Astrocyte (in vitro differentiated cells and primary cell): ENCODE measurements around the gene LEFTY1. TPM values are rescaled to one million over a fixed set of nuclear protein-coding genes. Genes with fewer than 3 reads are reported as not detected.
A peak's percentile ranks its signal among the peaks of the same experiment; 100 is the strongest.

Experiments
- DNase-seq: peaks from one replicate; pipeline ENCODE4 v3.0.0-alpha.2; 2010; ENCODE audit warnings: low read depth
- FAIRE-seq: peaks from 2 replicates; lab custom pipeline; 2011; peaks lifted over from hg19 to GRCh38; lab: Jason Lieb, UNC
- H2AFZ ChIP-seq: 2 replicates; pipeline ENCODE4 v1.6.0; 2012; ENCODE audit warnings: low read depth, low read length, inconsistent platforms
- H3K27ac ChIP-seq: 2 replicates; pipeline ENCODE4 v1.5.1; 2011; ENCODE audit warnings: low read depth, low read length, inconsistent platforms
- H3K27me3 ChIP-seq: 2 replicates; pipeline ENCODE4 v1.6.0; 2011; ENCODE audit warnings: low read length, inconsistent platforms; ENCODE audit not compliant: insufficient read depth
- H3K36me3 ChIP-seq: 2 replicates; pipeline ENCODE4 v1.5.1; 2011; ENCODE audit warnings: low read length, inconsistent platforms; ENCODE audit not compliant: insufficient read depth
- H3K4me1 ChIP-seq: 2 replicates; pipeline ENCODE4 v1.5.1; 2011; ENCODE audit warnings: low read length, inconsistent platforms; ENCODE audit not compliant: insufficient read depth
- H3K4me2 ChIP-seq: 2 replicates; pipeline ENCODE4 v1.6.0; 2012; ENCODE audit warnings: low read length, inconsistent platforms
- H3K4me3 ChIP-seq: 2 replicates; pipeline ENCODE4 v1.5.1; 2011; ENCODE audit warnings: low read depth, mild to moderate bottlenecking, low read length, inconsistent platforms; ENCODE audit not compliant: insufficient read depth
- H3K79me2 ChIP-seq: 2 replicates; pipeline ENCODE4 v1.6.0; 2012; ENCODE audit warnings: mild to moderate bottlenecking, low read length, inconsistent platforms; ENCODE audit not compliant: insufficient read depth
- H3K9ac ChIP-seq: 2 replicates; pipeline ENCODE4 v1.6.0; 2012; ENCODE audit warnings: mild to moderate bottlenecking, low read length, inconsistent platforms
- H3K9me3 ChIP-seq: 2 replicates; pipeline ENCODE4 v1.5.1; 2012; ENCODE audit warnings: low read depth, mild to moderate bottlenecking, low read length, inconsistent platforms; ENCODE audit not compliant: insufficient read depth
- H4K20me1 ChIP-seq: 2 replicates; pipeline ENCODE4 v1.6.0; 2012; ENCODE audit warnings: low read length, inconsistent platforms; ENCODE audit not compliant: insufficient read depth
- H3K27ac Mint-ChIP-seq: one replicate; pipeline ENCODE4 v1.8.0; 2021; ENCODE audit warnings: mild to moderate bottlenecking, mixed read lengths; ENCODE audit not compliant: unreplicated experiment
- H3K27me3 Mint-ChIP-seq: one replicate; pipeline ENCODE4 v1.8.0; 2021; ENCODE audit warnings: low read depth, mixed read lengths; ENCODE audit not compliant: unreplicated experiment
- H3K36me3 Mint-ChIP-seq: one replicate; pipeline ENCODE4 v1.8.0; 2021; ENCODE audit warnings: low read depth, mixed read lengths; ENCODE audit not compliant: unreplicated experiment
- H3K4me1 Mint-ChIP-seq: one replicate; pipeline ENCODE4 v1.8.0; 2021; ENCODE audit warnings: low read depth, mixed read lengths; ENCODE audit not compliant: unreplicated experiment
- H3K4me3 Mint-ChIP-seq: one replicate; pipeline ENCODE4 v1.8.0; 2021; ENCODE audit warnings: mild to moderate bottlenecking, moderate library complexity, mixed read lengths; ENCODE audit not compliant: unreplicated experiment
- H3K9me3 Mint-ChIP-seq: one replicate; pipeline ENCODE4 v1.8.0; 2021; ENCODE audit warnings: mild to moderate bottlenecking, mixed read lengths; ENCODE audit not compliant: unreplicated experiment
- CTCF ChIP-seq: IDR thresholded peaks from 2 replicates; pipeline ENCODE4 v1.5.1; 2011; ENCODE audit warnings: low read depth, mild to moderate bottlenecking, inconsistent platforms, low read length, moderate library complexity; ENCODE audit not compliant: insufficient read depth
- EZH2 ChIP-seq: IDR thresholded peaks from 2 replicates; pipeline ENCODE4 v1.6.1; 2012; ENCODE audit warnings: mild to moderate bottlenecking, low read length, inconsistent platforms; ENCODE audit not compliant: insufficient read depth
- total RNA-seq: library from RNA; stranded (reverse); gene quantifications from 2 replicates; pipeline ENCODE4 v1.2.1, GENCODE V29; 2021

Gene LEFTY1
- total RNA-seq, 1 donor from 2014 or later: 4.2 TPM

GRCh38 chr1:225881959-225882693 lies 6.8 kb downstream of the LEFTY1 start, which contains the start of gene TMEM63A:
TSS of gene TMEM63A (minus strand) at chr1:225882380. CDS start at chr1:225877580, 4,800 bp downstream.
- Histone ChIP-seq H3K27ac (peak within 1 kb of the TSS; percentile 48), H3K27me3 (no peaks in the 10 kb centered on the region), H3K79me2 (no peaks in the 10 kb centered on the region), H3K36me3 (no peaks in the 10 kb centered on the region), H3K4me1 (peaks cover 9% of the 10 kb centered on the region), H4K20me1 (peaks cover 38% of the 10 kb centered on the region), H2AFZ (peak within 1 kb of the TSS; percentile 98), H3K4me3 (peak within 1 kb of the TSS; percentile 92), H3K9ac (peak within 1 kb of the TSS; percentile 80), H3K9me3 (no peaks in the 10 kb centered on the region), H3K4me2 (peak within 1 kb of the TSS; percentile 93)
- Mint-ChIP-seq H3K4me1 (peaks cover 7% of the 10 kb centered on the region), H3K36me3 (peaks cover 4% of the 10 kb centered on the region), H3K4me3 (peak within 1 kb of the TSS; percentile 89), H3K27me3 (peaks cover 10% of the 10 kb centered on the region), H3K9me3 (no peaks in the 10 kb centered on the region), H3K27ac (peak within 1 kb of the TSS; percentile 66)
- FAIRE-seq (no peak), DNase-seq (peak; percentile 58)
- no peak for TF ChIP-seq CTCF
- TF ChIP-seq EZH2: no peak

DNA sequence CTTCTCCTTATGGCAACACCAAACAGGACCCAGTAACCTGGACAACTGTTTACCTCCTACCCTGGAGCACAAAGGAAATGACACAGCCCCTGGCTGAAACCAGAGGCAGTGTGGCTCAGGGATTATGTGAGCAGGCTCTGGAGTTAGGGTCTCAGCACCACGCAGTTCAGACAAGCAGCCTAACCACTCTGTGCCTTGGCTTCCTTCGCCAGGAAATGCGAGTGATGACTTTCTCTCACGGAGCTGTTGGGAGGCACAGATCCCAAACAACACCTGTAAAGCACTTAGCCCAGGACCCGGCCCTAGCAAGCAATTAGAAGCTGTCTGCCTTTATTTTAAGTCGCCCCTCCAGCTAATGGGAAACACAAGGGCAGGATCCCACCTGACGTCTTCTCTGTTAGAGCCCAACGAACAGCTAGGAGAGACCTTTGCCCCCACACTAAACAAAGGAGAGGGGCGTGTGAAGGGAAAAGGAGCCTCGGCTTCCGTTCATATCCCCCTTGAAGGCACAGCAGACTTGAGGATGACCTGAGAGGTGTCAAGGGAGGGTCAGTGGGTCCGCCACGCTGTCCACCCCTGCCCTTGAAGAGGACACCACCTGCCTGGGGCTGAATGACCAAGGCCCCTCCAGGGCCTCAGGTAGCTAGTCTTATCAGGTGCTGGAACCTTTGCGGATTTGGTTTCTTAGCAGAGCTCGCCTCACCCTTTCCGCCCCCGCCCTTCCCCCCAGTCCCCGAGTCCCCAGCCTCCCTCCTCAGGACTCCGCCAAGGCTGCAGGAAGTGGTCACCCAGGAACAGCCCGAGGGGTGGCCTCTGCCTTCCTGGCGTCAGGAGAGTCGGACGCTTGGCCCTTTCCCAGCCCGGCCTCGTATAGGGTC lies 7.6 kb downstream of the LEFTY1 start:
- Histone ChIP-seq H3K4me2 (peak overlapping the region; percentile 93), H3K27me3 (no peaks in the 10 kb centered on the region), H3K27ac (peak overlapping the region; percentile 48), H2AFZ (peak overlapping the region; percentile 98), H4K20me1 (peaks cover 43% of the 10 kb centered on the region), H3K36me3 (no peaks in the 10 kb centered on the region), H3K4me1 (peaks cover 9% of the 10 kb centered on the region), H3K4me3 (peak overlapping the region; percentile 92), H3K9me3 (no peaks in the 10 kb centered on the region), H3K9ac (peak overlapping the region; percentile 80), H3K79me2 (no peaks in the 10 kb centered on the region)
- H3K4me1 Mint-ChIP-seq: peaks cover 7% of the 10 kb centered on the region
- H3K27me3 Mint-ChIP-seq: peaks cover 4% of the 10 kb centered on the region
- TF ChIP-seq CTCF: no peak
- no peak for TF ChIP-seq EZH2
- H3K27ac Mint-ChIP-seq: peak overlapping the region; percentile 62
- no peak for FAIRE-seq
- peak; percentile 26 for DNase-seq
- H3K36me3 Mint-ChIP-seq: peaks cover 1% of the 10 kb centered on the region
- H3K9me3 Mint-ChIP-seq: no peaks in the 10 kb centered on the region
- peak overlapping the region; percentile 89 for H3K4me3 Mint-ChIP-seq
